ENCODE data around the gene TSPAN16. TPM values are rescaled to one million over a fixed set of nuclear protein-coding genes. Genes with fewer than 3 reads are reported as not detected.
"Not testable (repeated sequence)": the region's sequence is repeated elsewhere in the genome, so short reads cannot be mapped to it uniquely, and the experiment has no call there.

TSPAN16 gene
- total RNA-seq, 4 donors from 2014 or later: not detected

- Histone ChIP-seq H3K4me1 (peaks cover 11 to 31% (median 27%) of the 10 kb centered on the region in 4 donors), H3K36me3 (no peaks in the 10 kb centered on the region), H3K9me3 (no peaks in the 10 kb centered on the region), H3K27me3 (no peaks in the 10 kb centered on the region), H3K4me3 (peak within 1 kb of the TSS; percentile 56 to 76 (median 66)), H3K27ac (peak within 1 kb of the TSS; percentile 82 to 92 (median 84))
- intact Hi-C loops (cut with DNase I; ENCODE audit: low total_unique reads): no loop called here
- 0% methylated on average over 1 to 42 of the region's 50 CpGs for WGBS, 2 donors (ENCODE audit: low coverage in 1 of 2)
- DNase-seq: peak; percentile 99
- in situ Hi-C loops (cut with MboI; ENCODE audit: low pct_ligation_motif_present in 1 of 4, low pct_unique_long_range_greater_than_20kb in 1 of 4, low sequenced_read_pairs in 3 of 4): no loop called here
- peak; percentile 76 to 89 (median 82) for TF ChIP-seq POLR2AphosphoS5 (IDR thresholded peaks at IDR 0.05)
- TF ChIP-seq CTCF (IDR thresholded peaks at IDR 0.05): peak in 2 of 5 experiments; percentile 7 to 15
- no peak for TF ChIP-seq EP300 (IDR thresholded peaks at IDR 0.05; ENCODE audit: low read depth)
- peak; percentile 61 for TF ChIP-seq POLR2A (IDR thresholded peaks at IDR 0.05)
Measured at GRCh38 chr19:11346104-11346940, 50.4 kb downstream of the TSPAN16 start, which contains the start of the genes CCDC159 and TMEM205. Gene CCDC159, plus strand, starts transcription at chr19:11346519. Its CDS starts 88 bp downstream, at chr19:11346607. Gene TMEM205, minus strand, starts transcription at chr19:11346268. Its CDS starts 649 bp downstream, at chr19:11345619.

GRCh38 chr19:11347546-11348039 is 51.6 kb downstream of the TSPAN16 start:
- no peaks in the 10 kb centered on the region for H3K36me3 ChIP-seq

GRCh38 chr19:11349171-11349570 is 53.2 kb downstream of the TSPAN16 start:
- TF ChIP-seq CTCF (IDR thresholded peaks at IDR 0.05) (no peak), EP300 (IDR thresholded peaks at IDR 0.05; ENCODE audit: low read depth) (no peak), POLR2A (IDR thresholded peaks at IDR 0.05) (no peak), POLR2AphosphoS5 (IDR thresholded peaks at IDR 0.05) (no peak)
- Histone ChIP-seq H3K9me3 (no peaks in the 10 kb centered on the region), H3K4me1 (peaks cover 8 to 22% (median 20%) of the 10 kb centered on the region in 4 donors), H3K36me3 (no peaks in the 10 kb centered on the region), H3K27ac (no peak overlapping the region), H3K4me3 (no peak overlapping the region), H3K27me3 (no peaks in the 10 kb centered on the region)
- in situ Hi-C loops (cut with MboI; ENCODE audit: low pct_ligation_motif_present in 1 of 4, low pct_unique_long_range_greater_than_20kb in 1 of 4, low sequenced_read_pairs in 3 of 4): no loop called here
- intact Hi-C loops (cut with DNase I; ENCODE audit: low total_unique reads): no loop called here
- WGBS, 2 donors (ENCODE audit: low coverage in 1 of 2): 83 to 92% methylated on average over 2 to 4 of the region's 4 CpGs
- DNase-seq: no peak

More at GRCh38 chr19:11347546-11348039, 51.6 kb downstream of the TSPAN16 start:
- in situ Hi-C loops (cut with MboI; ENCODE audit: low pct_ligation_motif_present in 1 of 4, low pct_unique_long_range_greater_than_20kb in 1 of 4, low sequenced_read_pairs in 3 of 4): no loop called here
- peaks cover 11 to 31% (median 27%) of the 10 kb centered on the region in 4 donors for H3K4me1 ChIP-seq
- TF ChIP-seq EP300 (IDR thresholded peaks at IDR 0.05; ENCODE audit: low read depth): no peak
- TF ChIP-seq POLR2A (IDR thresholded peaks at IDR 0.05): no peak
- TF ChIP-seq CTCF (IDR thresholded peaks at IDR 0.05): no peak
- no peak for TF ChIP-seq POLR2AphosphoS5 (IDR thresholded peaks at IDR 0.05)
- intact Hi-C loops (cut with DNase I; ENCODE audit: low total_unique reads): no loop called here
- H3K27me3 ChIP-seq: no peaks in the 10 kb centered on the region
- 75% methylated on average over 7 of the region's 7 CpGs; no CpG with 5 or more reads in 1 of the 2 donors for WGBS, 2 donors (ENCODE audit: low coverage in 1 of 2)
- DNase-seq: no peak
- no peak overlapping the region for H3K4me3 ChIP-seq
- no peaks in the 10 kb centered on the region for H3K9me3 ChIP-seq
- H3K27ac ChIP-seq: no peak overlapping the region

GRCh38 chr19:11354102-11354501 is 58.1 kb downstream of the TSPAN16 start:
- peaks cover 0 to 12% (median 8%) of the 10 kb centered on the region in 4 donors for H3K4me1 ChIP-seq
- in situ Hi-C loops (cut with MboI; ENCODE audit: low pct_ligation_motif_present in 1 of 4, low pct_unique_long_range_greater_than_20kb in 1 of 4, low sequenced_read_pairs in 3 of 4); intact Hi-C loops (cut with DNase I; ENCODE audit: low total_unique reads): not testable (repeated sequence)

More at GRCh38 chr19:11354102-11354501, 58.1 kb downstream of the TSPAN16 start:
- not testable (repeated sequence) for H3K4me3 ChIP-seq, H3K36me3 ChIP-seq, H3K27me3 ChIP-seq, H3K27ac ChIP-seq, H3K9me3 ChIP-seq, DNase-seq
- 97 to 100% methylated on average over 2 to 4 of the region's 4 CpGs for WGBS, 2 donors (ENCODE audit: low coverage in 1 of 2)
